K562 (cell line): Measurements from ENCODE around the gene BOC. TPM values are rescaled to one million over a fixed set of nuclear protein-coding genes. Genes with fewer than 3 reads are reported as not detected.

Experiments
- ATAC-seq: fragments of 200-7000 bp; cut with Tn5 transposase; 3 replicates; pipeline ENCODE4 v1.9.1; 2020; ENCODE audit warnings: moderate library complexity
- BruUV-seq: library from RNA; stranded (reverse); fragments of 400-500 nt; replicated peaks from 2 replicates; lab custom pipeline; 2021; lab: Mats Ljungman, UMichigan
- CTCF ChIA-PET: fragments of 300-600 bp; formaldehyde crosslinking; extraction: SDS; loops from one replicate; lab custom pipeline; 2021; ENCODE audit warnings: low intra/inter-chr PET ratio; lab: Yijun Ruan, JAX
- POLR2A ChIA-PET: fragments of 300-600, 350-650 bp; sonication (Branson Sonifier 250); formaldehyde crosslinking; extraction: SDS; loops from one replicate; lab custom pipeline; 2021; ENCODE audit warnings: antibody characterized with exemption, inconsistent platforms; lab: Yijun Ruan, JAX
- DNase-seq, 4 experiments: peaks; one replicate each; pipeline versions ENCODE4 v3.0.0 to v3.0.0-alpha.2; 2011 to 2018; ENCODE audit warnings: low spot score in 3 of 4, mixed read lengths in 3 of 4; ENCODE audit errors: extremely low read depth in 1 of 4
- FAIRE-seq: peaks from 2 replicates; lab custom pipeline; 2011; peaks lifted over from hg19 to GRCh38; lab: Jason Lieb, UNC
- H2AFZ ChIP-seq: 2 replicates; pipeline ENCODE4 v1.6.0; 2011; ENCODE audit warnings: low read depth, low read length, control low read depth, inconsistent platforms
- H3K27ac ChIP-seq: fragments of 200-600 bp; 3 replicates; pipeline ENCODE4 v1.8.0; 2011; ENCODE audit warnings: low read depth, mild to moderate bottlenecking, control low read depth, inconsistent platforms, low read length, moderate library complexity, mixed read lengths; ENCODE audit errors: extremely low read depth
- H3K27me3 ChIP-seq, 2 experiments: fragments of 300-600 bp in 1 of 2; 2 replicates in 1 of 2; 3 replicates in 1 of 2; pipeline versions ENCODE4 v1.6.0 to v1.8.0; 2011; ENCODE audit warnings: inconsistent platforms in 2 of 2, low read length in 2 of 2, mild to moderate bottlenecking in 1 of 2, mixed read lengths in 1 of 2, moderate library complexity in 1 of 2; ENCODE audit not compliant: control insufficient read depth in 2 of 2, insufficient read depth in 2 of 2
- H3K36me3 ChIP-seq: fragments of 300-600 bp; 3 replicates; pipeline ENCODE4 v1.8.0; 2011; ENCODE audit warnings: mild to moderate bottlenecking, low read length, inconsistent platforms; ENCODE audit not compliant: control insufficient read depth, insufficient read depth
- H3K4me1 ChIP-seq, 2 experiments: fragments of 200-600 bp in 1 of 2; replicated peaks in 1 of 2; 2 replicates in 1 of 2; 3 replicates in 1 of 2; pipeline versions ENCODE4 v1.5.1 to v1.8.0; 2011; ENCODE audit warnings: inconsistent platforms in 2 of 2, low read length in 2 of 2, mild to moderate bottlenecking in 1 of 2, mixed read lengths in 1 of 2, moderate library complexity in 1 of 2; ENCODE audit not compliant: control insufficient read depth in 2 of 2, insufficient read depth in 2 of 2
- H3K4me2 ChIP-seq: 2 replicates; pipeline ENCODE4 v1.6.1; 2011; ENCODE audit warnings: low read length, control low read depth, inconsistent platforms, mixed read lengths; ENCODE audit not compliant: insufficient read depth
- H3K4me3 ChIP-seq: fragments of 200-600 bp; sonication (generic), shearing (Covaris generic); 2 replicates; pipeline ENCODE4 v1.5.1; 2016; ENCODE audit warnings: control low read depth, inconsistent platforms
- H3K79me2 ChIP-seq: fragments of 200-600 bp; 3 replicates; pipeline ENCODE4 v1.8.0; 2011; ENCODE audit warnings: low read length, inconsistent platforms; ENCODE audit not compliant: control insufficient read depth, insufficient read depth
- H3K9ac ChIP-seq, 2 experiments: 2 replicates each; pipeline versions ENCODE4 v1.6.0 to v1.6.1; 2011; ENCODE audit warnings: low read depth in 2 of 2, low read length in 2 of 2, control low read depth in 1 of 2, inconsistent platforms in 1 of 2, mild to moderate bottlenecking in 1 of 2, mixed read lengths in 1 of 2; ENCODE audit not compliant: insufficient read depth in 1 of 2
- H3K9me1 ChIP-seq: one replicate; pipeline ENCODE4 v1.6.0; 2011; ENCODE audit warnings: inconsistent platforms, mild to moderate bottlenecking, low read length, moderate library complexity; ENCODE audit not compliant: control insufficient read depth, insufficient read depth
- H3K9me3 ChIP-seq: replicated peaks from 2 replicates; pipeline ENCODE4 v1.5.1; 2011; ENCODE audit warnings: low read depth, low read length, inconsistent platforms; ENCODE audit not compliant: control insufficient read depth, insufficient read depth
- H4K20me1 ChIP-seq: replicated peaks from 2 replicates; pipeline ENCODE4 v1.6.1; 2011; ENCODE audit warnings: low read length, inconsistent platforms, mixed read lengths; ENCODE audit not compliant: control insufficient read depth, insufficient read depth
- ARID2 ChIP-seq: fragments of 450-650 bp; IDR thresholded peaks from 2 replicates; pipeline ENCODE4 v1.6.1; 2017; ENCODE audit warnings: antibody characterized with exemption, mild to moderate bottlenecking
- CBFA2T3 ChIP-seq: fragments of 450-650 bp; IDR thresholded peaks from 2 replicates; pipeline ENCODE4 v1.6.1; 2017
- CBFB ChIP-seq: sonication (generic); formaldehyde crosslinking; IDR thresholded peaks from 2 replicates; pipeline ENCODE4 v1.4.0; 2020; ENCODE audit warnings: mild to moderate bottlenecking, missing genetic modification reagents
- CEBPB ChIP-seq: fragments of 450-650 bp; IDR thresholded peaks from 2 replicates; pipeline ENCODE4 v1.6.1; 2016; ENCODE audit warnings: missing genetic modification characterization, missing compliant biosample characterization
- DPF2 ChIP-seq: fragments of 450-650 bp; IDR thresholded peaks from 2 replicates; pipeline ENCODE4 v1.6.1; 2016
- GTF2A2 ChIP-seq: IDR thresholded peaks from 2 replicates; pipeline ENCODE4 v1.6.1; 2016; ENCODE audit warnings: mild to moderate bottlenecking, missing genetic modification characterization, missing compliant biosample characterization
- HBP1 ChIP-seq: fragments of 450-650 bp; formaldehyde crosslinking; IDR thresholded peaks from 2 replicates; pipeline ENCODE4 v1.4.0; 2022; ENCODE audit warnings: missing genetic modification characterization
- HLTF ChIP-seq: fragments of 450-650 bp; IDR thresholded peaks from 2 replicates; pipeline ENCODE4 v1.6.1; 2016
- IRF1 ChIP-seq: sonication (generic); formaldehyde crosslinking; IDR thresholded peaks from 2 replicates; pipeline ENCODE4 v1.8.0; 2022; ENCODE audit warnings: missing genetic modification reagents, mild to moderate bottlenecking, borderline replicate concordance
- NBN ChIP-seq: fragments of 450-650 bp; IDR thresholded peaks from 2 replicates; pipeline ENCODE4 v1.6.1; 2016; ENCODE audit warnings: low read depth, mild to moderate bottlenecking
- NFIC ChIP-seq: fragments of 450-650 bp; IDR thresholded peaks from 2 replicates; pipeline ENCODE4 v1.6.1; 2017; ENCODE audit warnings: mild to moderate bottlenecking, inconsistent platforms
- RAD21 ChIP-seq, 2 experiments: fragments of 250-450 bp in 1 of 2; fragments of 450-650 bp in 1 of 2; sonication (Bioruptor Pico) in 1 of 2; formaldehyde crosslinking in 1 of 2; IDR thresholded peaks in 1 of 2; conservative IDR thresholded peaks in 1 of 2; 2 replicates each; pipeline versions ENCODE4 v1.4.0 to v1.8.0; 2020 to 2022; ENCODE audit warnings: mild to moderate bottlenecking in 2 of 2, moderate library complexity in 1 of 2
- RBM25 ChIP-seq: fragments of 200-400 bp; formaldehyde crosslinking; IDR thresholded peaks from 2 replicates; pipeline ENCODE4 v1.6.1; 2018; ENCODE audit warnings: low read length, low read depth, moderate library complexity; ENCODE audit not compliant: severe bottlenecking
- TEAD1 ChIP-seq, 2 experiments: fragments of 450-650 bp in 1 of 2; sonication (generic) in 1 of 2; formaldehyde crosslinking; IDR thresholded peaks; 2 replicates each; pipeline versions ENCODE4 v1.4.0 to v1.8.0; 2020 to 2022; ENCODE audit warnings: mild to moderate bottlenecking in 2 of 2, missing genetic modification reagents in 1 of 2
- USF2 ChIP-seq: sonication (generic); formaldehyde crosslinking; IDR thresholded peaks from 2 replicates; pipeline ENCODE4 v1.5.0; 2020; ENCODE audit warnings: missing genetic modification reagents
- ZC3H8 ChIP-seq: fragments of 450-650 bp; IDR thresholded peaks from 2 replicates; pipeline ENCODE4 v1.6.1; 2017
- ZNF217 ChIP-seq: sonication (generic); formaldehyde crosslinking; IDR thresholded peaks from 2 replicates; pipeline ENCODE4 v1.8.0; 2022; ENCODE audit warnings: mild to moderate bottlenecking, missing genetic modification reagents
- ZNF274 ChIP-seq: IDR thresholded peaks from 2 replicates; pipeline ENCODE4 v1.6.1; 2011; ENCODE audit warnings: low read depth, mild to moderate bottlenecking, low read length, moderate library complexity, borderline replicate concordance
- ZNF384 ChIP-seq: IDR thresholded peaks from 2 replicates; pipeline ENCODE4 v1.6.1; 2012; ENCODE audit warnings: low read depth, low read length, improper control_type of control experiment
- in situ Hi-C: fragments of 300-500 bp; cut with MboI; formaldehyde crosslinking; loops from 4 replicates; pipeline ENCODE4 v1.15.0; 2018; ENCODE audit warnings: inconsistent platforms, mixed read lengths
- intact Hi-C: fragments of 100-400 bp; cut with micrococcal nuclease; formaldehyde crosslinking; loops from 2 replicates; pipeline ENCODE4 v1.14.2; 2022
- polyA plus RNA-seq, 8 experiments: library from polyadenylated mRNA; depleted of rRNA in 4 of 8; stranded (reverse) in 5 of 8; unstranded in 3 of 8; fragments of >200 nt; fragmentation: Nextera tagmentation in 2 of 8; fragmentation: Illumina TruSeq in 1 of 8; extraction: Ambion mirVana in 2 of 8; extraction: Trizol in 1 of 8; gene quantifications; 2 replicates each; pipeline versions ENCODE4 v1.2.1 to v1.2.3, GENCODE V29; 2011 to 2014; ENCODE audit warnings: inconsistent platforms in 1 of 8, missing spikeins in 1 of 8
- total RNA-seq, 7 experiments: library from RNA; depleted of rRNA in 6 of 7; stranded (reverse); fragments of >200 nt in 6 of 7; fragmentation: Illumina TruSeq in 2 of 7; extraction: Trizol in 2 of 7; gene quantifications; 2 replicates each; pipeline versions ENCODE4 v1.2.1 to v1.2.3, GENCODE V29; 2011 to 2021; ENCODE audit warnings: low replicate concordance in 1 of 7
- TF ChIP-seq, protein P1 (sequence below): fragments of 250-450 bp; sonication (Bioruptor Pico); IDR thresholded peaks from 2 replicates; pipeline ENCODE4 v1.5.0; 2020; ENCODE audit warnings: mild to moderate bottlenecking

Gene BOC
- total and polyA plus RNA-seq, 9 of the 15 experiments (the other 6 are each of a cell fraction or from before 2014, with no cell fraction given), result not detected

DNA sequence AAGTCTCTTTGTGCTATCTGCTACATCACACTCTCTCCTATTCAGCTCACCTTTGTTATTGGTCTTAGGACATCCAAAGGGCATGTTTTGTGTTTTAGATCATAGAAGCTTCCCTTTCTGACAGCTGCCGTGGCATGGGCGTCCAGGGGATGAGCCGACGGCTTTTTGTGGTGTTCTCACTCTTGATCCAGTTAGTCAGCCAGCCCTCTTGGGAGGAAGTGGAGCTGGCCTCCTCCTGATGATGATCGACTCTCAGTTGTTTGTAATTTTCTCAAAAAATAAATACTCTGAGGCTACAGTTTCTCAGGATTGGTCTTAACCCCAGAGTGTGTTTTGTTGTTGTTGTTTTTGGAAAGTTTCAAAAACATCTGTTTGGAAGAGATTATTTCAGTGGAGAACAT, 34.4 kb downstream of the BOC start (continued):
- TF ChIP-seq, protein P1, sequence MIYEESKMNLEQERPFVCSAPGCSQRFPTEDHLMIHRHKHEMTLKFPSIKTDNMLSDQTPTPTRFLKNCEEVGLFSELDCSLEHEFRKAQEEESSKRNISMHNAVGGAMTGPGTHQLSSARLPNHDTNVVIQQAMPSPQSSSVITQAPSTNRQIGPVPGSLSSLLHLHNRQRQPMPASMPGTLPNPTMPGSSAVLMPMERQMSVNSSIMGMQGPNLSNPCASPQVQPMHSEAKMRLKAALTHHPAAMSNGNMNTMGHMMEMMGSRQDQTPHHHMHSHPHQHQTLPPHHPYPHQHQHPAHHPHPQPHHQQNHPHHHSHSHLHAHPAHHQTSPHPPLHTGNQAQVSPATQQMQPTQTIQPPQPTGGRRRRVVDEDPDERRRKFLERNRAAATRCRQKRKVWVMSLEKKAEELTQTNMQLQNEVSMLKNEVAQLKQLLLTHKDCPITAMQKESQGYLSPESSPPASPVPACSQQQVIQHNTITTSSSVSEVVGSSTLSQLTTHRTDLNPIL, result no peak
- TF ChIP-seq CEBPB (tag) (no peak), GTF2A2 (tag) (no peak), ZNF217 (CRISPR knock-in tag) (no peak), HLTF (no peak), ZC3H8 (no peak), ZNF274 (no peak), CBFB (CRISPR knock-in tag) (no peak), ARID2 (no peak), CBFA2T3 (no peak), RBM25 (no peak)

GRCh38 chr3:113247068-113247467, 35.7 kb downstream of the BOC start:
- ATAC-seq (no peak), FAIRE-seq (no peak), DNase-seq (no peak)
- no peaks in the 10 kb centered on the region for H3K36me3 ChIP-seq
- H2AFZ ChIP-seq, result no peak overlapping the region
- H3K4me1 ChIP-seq, result no peaks in the 10 kb centered on the region
- no peak overlapping the region for H3K4me2 ChIP-seq
- ChIA-PET POLR2A (interaction anchor here (1.0 kb wide), 1 partner anchor 10 kb away, joined by 3 read pairs; no protein-coding TSS in a partner anchor), CTCF (no interaction called here)
- intact Hi-C loops (no loop called here), in situ Hi-C loops (no loop called here)
- H3K27me3 ChIP-seq, result peaks cover 0 to 29% of the 10 kb centered on the region in 2 experiments; a peak in 3 of 5 replicates
- no peak overlapping the region for H3K27ac ChIP-seq
- no peaks in the 10 kb centered on the region for H3K79me2 ChIP-seq
- BruUV-seq, result no TSS peak
- no peak overlapping the region for H3K4me3 ChIP-seq
- no peaks in the 10 kb centered on the region for H3K9me3 ChIP-seq
- no peak overlapping the region for H3K9ac ChIP-seq
- no peaks in the 10 kb centered on the region for H4K20me1 ChIP-seq
- no peaks in the 10 kb centered on the region for H3K9me1 ChIP-seq
- TF ChIP-seq NFIC, result no peak
- no peak for TF ChIP-seq NBN
- no peak for TF ChIP-seq DPF2
- TF ChIP-seq USF2 (CRISPR knock-in tag), result no peak
- TF ChIP-seq ZNF384, result no peak
- no peak for TF ChIP-seq RAD21 (CRISPR knock-in tag; conservative IDR thresholded peaks at IDR 0.05 in 1 of 2, IDR thresholded peaks at IDR 0.05 in 1 of 2)
- TF ChIP-seq HBP1, result no peak
- no peak for TF ChIP-seq TEAD1 (CRISPR knock-in tag; IDR thresholded peaks at IDR 0.05)
- no peak for TF ChIP-seq IRF1 (CRISPR knock-in tag)
